ENCODE results near the gene RNF181.
"Not testable (repeated sequence)": the region's sequence is repeated elsewhere in the genome, so short reads cannot be mapped to it uniquely, and the experiment has no call there.

The RNF181 gene

GRCh38 chr2:85557130-85557529 is 38.4 kb upstream of the RNF181 start:
- no peak for DNase-seq (ENCODE audit: low spot score)
- no peak for TF ChIP-seq CTCF (IDR thresholded peaks at IDR 0.05; ENCODE audit: borderline replicate concordance, control extremely low read depth, extremely low read depth, insufficient read depth, missing control alignments)
- in situ Hi-C loops (cut with MboI; ENCODE audit: low sequenced_read_pairs, unreplicated experiment): loop anchor here (5.0 kb wide), 1 partner anchor 135 kb away; no protein-coding TSS in a partner anchor

- in situ Hi-C loops (cut with MboI; ENCODE audit: low sequenced_read_pairs, unreplicated experiment): loop anchor here (5.0 kb wide), 1 partner anchor 136 kb away; no protein-coding TSS in a partner anchor
- no peak for TF ChIP-seq CTCF (IDR thresholded peaks at IDR 0.05; ENCODE audit: borderline replicate concordance, control extremely low read depth, extremely low read depth, insufficient read depth, missing control alignments)
- DNase-seq (ENCODE audit: low spot score): no peak
Measured at GRCh38 chr2:85558160-85558559, 37.4 kb upstream of the RNF181 start.

GRCh38 chr2:85560403-85560726 is 35.2 kb upstream of the RNF181 start:
- in situ Hi-C loops (cut with MboI; ENCODE audit: low sequenced_read_pairs, unreplicated experiment); DNase-seq (ENCODE audit: low spot score): not testable (repeated sequence)

- no peak for TF ChIP-seq CTCF (IDR thresholded peaks at IDR 0.05; ENCODE audit: borderline replicate concordance, control extremely low read depth, extremely low read depth, insufficient read depth, missing control alignments)
- DNase-seq (ENCODE audit: low spot score): peak; percentile 24
- in situ Hi-C loops (cut with MboI; ENCODE audit: low sequenced_read_pairs, unreplicated experiment): no loop called here
Measured at GRCh38 chr2:85560812-85561279, 34.7 kb upstream of the RNF181 start.

- peak; percentile 96 for DNase-seq (ENCODE audit: low spot score)
- no peak for TF ChIP-seq CTCF (IDR thresholded peaks at IDR 0.05; ENCODE audit: borderline replicate concordance, control extremely low read depth, extremely low read depth, insufficient read depth, missing control alignments)
- in situ Hi-C loops (cut with MboI; ENCODE audit: low sequenced_read_pairs, unreplicated experiment): no loop called here
Measured at GRCh38 chr2:85561280-85562212, 34.0 kb upstream of the RNF181 start, which contains the start of gene GGCX. GGCX (minus strand) TSS chr2:85561493; CDS start chr2:85561428, 65 bp downstream.

GRCh38 chr2:85564144-85564563 is 31.4 kb upstream of the RNF181 start:
- peak; percentile 58 for DNase-seq (ENCODE audit: low spot score)
- in situ Hi-C loops (cut with MboI; ENCODE audit: low sequenced_read_pairs, unreplicated experiment): no loop called here
- no peak for TF ChIP-seq CTCF (IDR thresholded peaks at IDR 0.05; ENCODE audit: borderline replicate concordance, control extremely low read depth, extremely low read depth, insufficient read depth, missing control alignments)

- no peak for TF ChIP-seq CTCF (IDR thresholded peaks at IDR 0.05; ENCODE audit: borderline replicate concordance, control extremely low read depth, extremely low read depth, insufficient read depth, missing control alignments)
- DNase-seq (ENCODE audit: low spot score): no peak
- in situ Hi-C loops (cut with MboI; ENCODE audit: low sequenced_read_pairs, unreplicated experiment): no loop called here
Measured at GRCh38 chr2:85566265-85566664, 29.3 kb upstream of the RNF181 start.

Measured in GM13976 (cell line).